Vagina (tissue), 2 donors: ENCODE measurements around the gene SEMA4B. TPM values are rescaled to one million over a fixed set of nuclear protein-coding genes. Genes with fewer than 3 reads are reported as not detected.
A peak's percentile ranks its signal among the peaks of the same experiment; 100 is the strongest.

Experiments used
- DNase-seq, 2 donors: peaks; one replicate each; pipeline ENCODE4 v3.0.0-alpha.2; 2017; ENCODE audit errors: extremely low spot score in 2 of 2
- H3K27ac ChIP-seq: fragments of 200-600 bp; sonication (generic); one replicate; pipeline ENCODE4 v1.5.1; 2019
- H3K27me3 ChIP-seq: fragments of 200-600 bp; sonication (generic); one replicate; pipeline ENCODE4 v1.5.1; 2019
- H3K36me3 ChIP-seq, 2 donors: fragments of 200-600 bp; sonication (generic); one replicate each; pipeline ENCODE4 v1.5.1; 2017 to 2019
- H3K4me1 ChIP-seq: fragments of 200-600 bp; sonication (generic); one replicate; pipeline ENCODE4 v1.5.1; 2019
- H3K4me3 ChIP-seq, 2 donors: fragments of 200-600 bp; sonication (generic); 1 replicate in 1 of 2; 2 replicates in 1 of 2; pipeline ENCODE4 v1.5.1; 2016 to 2019
- H3K9me3 ChIP-seq: fragments of 200-600 bp; sonication (generic); one replicate; pipeline ENCODE4 v1.5.1; 2019
- POLR2A ChIP-seq, 2 donors: fragments of 450-650 bp; IDR thresholded peaks; one replicate each; pipeline ENCODE4 v1.6.1; 2017; ENCODE audit warnings: antibody characterized with exemption in 2 of 2, mild to moderate bottlenecking in 2 of 2, moderate library complexity in 2 of 2
- POLR2AphosphoS5 ChIP-seq, 2 donors: sonication (generic); formaldehyde crosslinking; IDR thresholded peaks; one replicate each; pipeline ENCODE4 v1.9.0; 2017; ENCODE audit warnings: antibody characterized with exemption in 2 of 2, mild to moderate bottlenecking in 2 of 2, low read depth in 1 of 2; ENCODE audit not compliant: insufficient read depth in 1 of 2
- intact Hi-C: fragments of 100-400 bp; cut with DNase I; formaldehyde crosslinking; loops from one replicate; pipeline ENCODE4 v1.15.1; 2023
- total RNA-seq: library from RNA; depleted of rRNA; stranded (reverse); fragments of >200 nt; gene quantifications from one replicate; pipeline ENCODE4 v1.2.3, GENCODE V29; 2016
- TF ChIP-seq, protein P1 (sequence below), 3 experiments: fragments of 450-650 bp in 2 of 3; fragments of 200-600 bp in 1 of 3; sonication (generic) in 1 of 3; IDR thresholded peaks; one replicate each; pipeline ENCODE4 v1.5.1; 2017 to 2019; ENCODE audit warnings: antibody characterized with exemption in 3 of 3, mild to moderate bottlenecking in 2 of 3, moderate library complexity in 2 of 3

Gene SEMA4B, protein sequence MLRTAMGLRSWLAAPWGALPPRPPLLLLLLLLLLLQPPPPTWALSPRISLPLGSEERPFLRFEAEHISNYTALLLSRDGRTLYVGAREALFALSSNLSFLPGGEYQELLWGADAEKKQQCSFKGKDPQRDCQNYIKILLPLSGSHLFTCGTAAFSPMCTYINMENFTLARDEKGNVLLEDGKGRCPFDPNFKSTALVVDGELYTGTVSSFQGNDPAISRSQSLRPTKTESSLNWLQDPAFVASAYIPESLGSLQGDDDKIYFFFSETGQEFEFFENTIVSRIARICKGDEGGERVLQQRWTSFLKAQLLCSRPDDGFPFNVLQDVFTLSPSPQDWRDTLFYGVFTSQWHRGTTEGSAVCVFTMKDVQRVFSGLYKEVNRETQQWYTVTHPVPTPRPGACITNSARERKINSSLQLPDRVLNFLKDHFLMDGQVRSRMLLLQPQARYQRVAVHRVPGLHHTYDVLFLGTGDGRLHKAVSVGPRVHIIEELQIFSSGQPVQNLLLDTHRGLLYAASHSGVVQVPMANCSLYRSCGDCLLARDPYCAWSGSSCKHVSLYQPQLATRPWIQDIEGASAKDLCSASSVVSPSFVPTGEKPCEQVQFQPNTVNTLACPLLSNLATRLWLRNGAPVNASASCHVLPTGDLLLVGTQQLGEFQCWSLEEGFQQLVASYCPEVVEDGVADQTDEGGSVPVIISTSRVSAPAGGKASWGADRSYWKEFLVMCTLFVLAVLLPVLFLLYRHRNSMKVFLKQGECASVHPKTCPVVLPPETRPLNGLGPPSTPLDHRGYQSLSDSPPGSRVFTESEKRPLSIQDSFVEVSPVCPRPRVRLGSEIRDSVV
- 205 TPM for total RNA-seq

DNA sequence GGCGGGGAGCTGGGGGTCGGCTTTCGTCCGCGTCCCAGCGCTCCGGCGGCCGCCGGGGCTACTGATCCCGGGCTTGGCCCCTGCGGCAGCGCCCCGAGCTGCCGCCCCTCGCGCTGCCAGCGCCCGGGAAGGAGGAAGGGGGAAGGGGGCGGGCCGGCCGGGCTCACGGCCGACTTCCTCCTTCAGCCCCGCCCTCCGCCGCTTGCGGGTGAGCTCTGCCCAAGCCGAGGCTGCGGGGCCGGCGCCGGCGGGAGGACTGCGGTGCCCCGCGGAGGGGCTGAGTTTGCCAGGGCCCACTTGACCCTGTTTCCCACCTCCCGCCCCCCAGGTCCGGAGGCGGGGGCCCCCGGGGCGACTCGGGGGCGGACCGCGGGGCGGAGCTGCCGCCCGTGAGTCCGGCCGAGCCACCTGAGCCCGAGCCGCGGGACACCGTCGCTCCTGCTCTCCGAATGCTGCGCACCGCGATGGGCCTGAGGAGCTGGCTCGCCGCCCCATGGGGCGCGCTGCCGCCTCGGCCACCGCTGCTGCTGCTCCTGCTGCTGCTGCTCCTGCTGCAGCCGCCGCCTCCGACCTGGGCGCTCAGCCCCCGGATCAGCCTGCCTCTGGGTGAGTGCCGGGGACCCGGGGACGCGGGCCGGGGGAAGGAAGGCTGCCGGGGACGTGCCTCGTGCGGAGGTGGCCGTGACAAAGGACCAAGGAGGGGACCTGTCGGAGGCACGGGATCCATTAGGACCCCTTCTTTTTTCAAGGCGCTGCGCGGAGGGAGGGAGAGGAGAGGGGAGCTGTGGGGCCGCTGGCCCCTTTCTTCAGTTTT is at the start of gene SEMA4B:
SEMA4B (plus strand) TSS at position 201 of the 814 bp plus-strand sequence; CDS start at position 450, 249 bp downstream.
- Histone ChIP-seq H3K27me3 (no peaks in the 10 kb centered on the region), H3K27ac (peak within 1 kb of the TSS; percentile 86), H3K4me3 (peak within 1 kb of the TSS; percentile 89 to 90), H3K36me3 (no peaks in the 10 kb centered on the region), H3K9me3 (no peaks in the 10 kb centered on the region), H3K4me1 (peaks cover 60% of the 10 kb centered on the region)
- no peak for DNase-seq
- intact Hi-C loops: no loop called here
- TF ChIP-seq POLR2AphosphoS5 (IDR thresholded peaks at IDR 0.05; ENCODE audit: insufficient read depth in 1 of 2, low read depth in 1 of 2) (no peak), POLR2A (IDR thresholded peaks at IDR 0.05) (no peak)
- TF ChIP-seq, protein P1, sequence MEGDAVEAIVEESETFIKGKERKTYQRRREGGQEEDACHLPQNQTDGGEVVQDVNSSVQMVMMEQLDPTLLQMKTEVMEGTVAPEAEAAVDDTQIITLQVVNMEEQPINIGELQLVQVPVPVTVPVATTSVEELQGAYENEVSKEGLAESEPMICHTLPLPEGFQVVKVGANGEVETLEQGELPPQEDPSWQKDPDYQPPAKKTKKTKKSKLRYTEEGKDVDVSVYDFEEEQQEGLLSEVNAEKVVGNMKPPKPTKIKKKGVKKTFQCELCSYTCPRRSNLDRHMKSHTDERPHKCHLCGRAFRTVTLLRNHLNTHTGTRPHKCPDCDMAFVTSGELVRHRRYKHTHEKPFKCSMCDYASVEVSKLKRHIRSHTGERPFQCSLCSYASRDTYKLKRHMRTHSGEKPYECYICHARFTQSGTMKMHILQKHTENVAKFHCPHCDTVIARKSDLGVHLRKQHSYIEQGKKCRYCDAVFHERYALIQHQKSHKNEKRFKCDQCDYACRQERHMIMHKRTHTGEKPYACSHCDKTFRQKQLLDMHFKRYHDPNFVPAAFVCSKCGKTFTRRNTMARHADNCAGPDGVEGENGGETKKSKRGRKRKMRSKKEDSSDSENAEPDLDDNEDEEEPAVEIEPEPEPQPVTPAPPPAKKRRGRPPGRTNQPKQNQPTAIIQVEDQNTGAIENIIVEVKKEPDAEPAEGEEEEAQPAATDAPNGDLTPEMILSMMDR (IDR thresholded peaks at IDR 0.05): no peak

DNA sequence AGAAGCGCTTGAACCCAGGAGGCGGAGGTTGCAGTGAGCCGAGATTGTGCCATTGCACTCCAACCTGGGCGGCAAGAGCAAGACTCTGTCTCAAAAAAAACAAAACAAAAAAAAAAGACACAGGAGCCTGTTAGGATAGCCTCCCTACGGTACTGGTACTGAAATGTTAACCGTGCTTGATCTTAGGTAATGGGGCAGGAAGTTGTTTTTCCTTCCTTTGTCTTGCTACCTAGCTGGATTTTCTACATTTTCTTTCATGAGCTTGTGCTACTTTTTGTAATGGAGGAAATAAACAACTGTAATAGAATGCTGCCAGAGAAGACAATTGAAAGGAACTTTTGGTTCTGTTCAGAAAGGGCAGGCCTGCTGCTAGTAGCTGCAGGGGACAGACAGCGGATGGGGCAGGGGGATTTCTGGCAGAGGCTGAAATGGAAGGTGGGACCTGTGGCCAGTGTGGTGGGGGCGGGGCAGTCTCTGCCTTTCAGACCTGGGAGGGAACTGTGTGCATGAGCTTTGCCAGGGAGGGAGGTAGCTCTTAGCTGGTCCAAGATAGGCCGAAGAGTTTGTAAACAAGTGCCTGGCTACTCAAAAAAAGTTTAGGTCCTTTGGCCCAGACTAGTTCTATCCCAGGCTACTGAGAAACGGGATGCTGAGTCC is 49.0 kb upstream of the SEMA4B start:
- no peaks in the 10 kb centered on the region for H3K27me3 ChIP-seq
- H3K4me1 ChIP-seq: peaks cover 15% of the 10 kb centered on the region
- H3K9me3 ChIP-seq: no peaks in the 10 kb centered on the region
- intact Hi-C loops: no loop called here
- H3K27ac ChIP-seq: no peak overlapping the region
- DNase-seq: no peak
- H3K4me3 ChIP-seq: no peak overlapping the region
- H3K36me3 ChIP-seq: no peaks in the 10 kb centered on the region
- TF ChIP-seq POLR2A (IDR thresholded peaks at IDR 0.05) (no peak), POLR2AphosphoS5 (IDR thresholded peaks at IDR 0.05; ENCODE audit: insufficient read depth in 1 of 2, low read depth in 1 of 2) (no peak)
- TF ChIP-seq, protein P1 (IDR thresholded peaks at IDR 0.05): no peak

DNA sequence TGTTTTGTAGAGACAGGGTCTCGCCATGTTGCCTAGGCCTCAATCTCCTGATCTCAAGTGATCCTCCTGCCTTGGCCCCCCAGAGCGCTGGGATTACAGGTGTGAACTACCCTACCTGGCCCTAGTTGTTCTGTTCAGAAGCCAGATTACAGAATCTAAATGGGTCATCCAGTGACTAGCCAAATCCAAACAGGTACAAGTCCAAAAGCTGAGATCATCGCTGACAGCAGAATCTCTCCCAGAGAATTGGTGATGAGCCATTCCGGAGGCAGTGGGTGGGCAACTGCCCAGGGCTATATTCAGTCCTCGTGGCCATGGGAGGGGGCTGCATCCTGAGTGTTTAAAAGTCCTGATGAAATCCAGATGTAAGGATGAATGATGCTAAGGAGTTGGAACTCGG is 47.5 kb upstream of the SEMA4B start:
- DNase-seq: no peak
- TF ChIP-seq POLR2A (IDR thresholded peaks at IDR 0.05): no peak
- no peak for TF ChIP-seq POLR2AphosphoS5 (IDR thresholded peaks at IDR 0.05; ENCODE audit: insufficient read depth in 1 of 2, low read depth in 1 of 2)
- TF ChIP-seq, protein P1 (IDR thresholded peaks at IDR 0.05): no peak
- intact Hi-C loops: no loop called here

DNA sequence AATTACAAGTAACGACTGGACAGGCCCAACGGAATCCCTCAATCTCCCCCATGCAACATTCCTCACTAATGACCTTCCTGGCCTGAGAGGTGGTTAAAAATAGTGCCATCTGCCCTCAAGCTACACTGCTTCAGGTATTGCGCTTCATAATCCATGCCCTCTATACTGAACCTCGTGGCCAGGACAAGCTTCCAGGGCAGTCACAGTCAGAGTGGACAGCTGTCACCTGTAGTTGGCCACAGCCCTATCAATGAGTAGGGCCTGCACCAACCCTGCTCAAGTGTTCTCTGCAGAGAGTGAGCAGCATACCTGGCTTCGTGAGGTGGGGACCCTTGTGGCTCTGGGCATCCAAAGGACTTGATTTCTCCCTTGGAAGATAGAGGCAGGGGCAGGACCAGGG is 46.9 kb upstream of the SEMA4B start:
- no peak for DNase-seq
- Histone ChIP-seq H3K4me1 (peaks cover 29% of the 10 kb centered on the region), H3K36me3 (no peaks in the 10 kb centered on the region), H3K27ac (peak overlapping the region; percentile 66), H3K9me3 (no peaks in the 10 kb centered on the region), H3K4me3 (no peak overlapping the region), H3K27me3 (no peaks in the 10 kb centered on the region)
- intact Hi-C loops: no loop called here
- TF ChIP-seq, protein P1 (IDR thresholded peaks at IDR 0.05): no peak
- TF ChIP-seq POLR2AphosphoS5 (IDR thresholded peaks at IDR 0.05; ENCODE audit: insufficient read depth in 1 of 2, low read depth in 1 of 2) (no peak), POLR2A (IDR thresholded peaks at IDR 0.05) (no peak)

More for the DNA sequence above, 47.5 kb upstream of the SEMA4B start:
- Histone ChIP-seq H3K27ac (no peak overlapping the region), H3K4me1 (peaks cover 23% of the 10 kb centered on the region), H3K9me3 (no peaks in the 10 kb centered on the region), H3K4me3 (no peak overlapping the region), H3K36me3 (no peaks in the 10 kb centered on the region), H3K27me3 (no peaks in the 10 kb centered on the region)
